BLaER1 treated with 17β-estradiol and CSF1 and Interleukin-3, amounts not matched to agents 10 nM and 100 nM (cell line): Measurements from ENCODE around the gene WDFY2.
"Not testable (repeated sequence)": the region's sequence is repeated elsewhere in the genome, so short reads cannot be mapped to it uniquely, and the experiment has no call there.

Experiments
- H3K27ac ChIP-seq, 11 experiments: shearing (Covaris generic); formaldehyde crosslinking; 2 replicates each; pipeline ENCODE4 v1.8.1; 2022
- H3K27me3 ChIP-seq, 11 experiments: shearing (Covaris generic); formaldehyde crosslinking; 2 replicates each; pipeline ENCODE4 v1.8.1; 2022
- H3K36me3 ChIP-seq, 11 experiments: shearing (Covaris generic); formaldehyde crosslinking; 2 replicates each; pipeline ENCODE4 v1.8.1; 2022
- H3K4me1 ChIP-seq, 10 experiments: shearing (Covaris generic); formaldehyde crosslinking; 2 replicates each; pipeline ENCODE4 v1.8.1; 2022
- H3K4me2 ChIP-seq, 11 experiments: shearing (Covaris generic); formaldehyde crosslinking; 2 replicates each; pipeline ENCODE4 v1.8.1; 2022
- H3K4me3 ChIP-seq, 10 experiments: shearing (Covaris generic); formaldehyde crosslinking; 2 replicates each; pipeline ENCODE4 v1.8.1; 2022
- H3K9ac ChIP-seq, 11 experiments: shearing (Covaris generic); formaldehyde crosslinking; 2 replicates each; pipeline ENCODE4 v1.8.1; 2022
- H3K9me3 ChIP-seq, 11 experiments: shearing (Covaris generic); formaldehyde crosslinking; replicated peaks in 1 of 11; 2 replicates each; pipeline ENCODE4 v1.8.1; 2022
- H4K20me1 ChIP-seq, 11 experiments: shearing (Covaris generic); formaldehyde crosslinking; 2 replicates each; pipeline ENCODE4 v1.8.1; 2022
- Cebpa-rat ChIP-seq, 11 experiments: shearing (Covaris generic); IDR thresholded peaks; 2 replicates each; pipeline ENCODE4 v1.8.1; 2022

WDFY2 gene

GRCh38 chr13:51645154-51645650 is 60.9 kb downstream of the WDFY2 start:
- H3K27me3 ChIP-seq, result no peaks in the 10 kb centered on the region
- peaks cover 0 to 12% (median 3%) of the 10 kb centered on the region in 11 experiments; a peak in 3 of 22 replicates for H3K9me3 ChIP-seq
- H3K27ac ChIP-seq, result peak overlapping the region; percentile 75 to 96 (median 90)
- H3K4me2 ChIP-seq, result peak overlapping the region; percentile 69 to 90 (median 76)
- peaks cover 0 to 8% (median 0%) of the 10 kb centered on the region in 11 experiments; a peak in 3 of 22 replicates for H3K36me3 ChIP-seq
- H3K4me1 ChIP-seq, result peaks cover 32 to 59% (median 51%) of the 10 kb centered on the region in 10 experiments
- peak overlapping the region; percentile 70 to 77 (median 74); a peak in 21 of 22 replicates for H3K9ac ChIP-seq
- peak overlapping the region in 5 of 10 experiments; percentile 20 to 38 (median 25); a peak in 9 of 20 replicates for H3K4me3 ChIP-seq
- peak; percentile 51 to 98 (median 94); a peak in 19 of 22 replicates for TF ChIP-seq Cebpa-rat (IDR thresholded peaks at IDR 0.05)
- peaks cover 0 to 46% (median 0%) of the 10 kb centered on the region in 11 experiments; a peak in 3 of 22 replicates for H4K20me1 ChIP-seq

DNA sequence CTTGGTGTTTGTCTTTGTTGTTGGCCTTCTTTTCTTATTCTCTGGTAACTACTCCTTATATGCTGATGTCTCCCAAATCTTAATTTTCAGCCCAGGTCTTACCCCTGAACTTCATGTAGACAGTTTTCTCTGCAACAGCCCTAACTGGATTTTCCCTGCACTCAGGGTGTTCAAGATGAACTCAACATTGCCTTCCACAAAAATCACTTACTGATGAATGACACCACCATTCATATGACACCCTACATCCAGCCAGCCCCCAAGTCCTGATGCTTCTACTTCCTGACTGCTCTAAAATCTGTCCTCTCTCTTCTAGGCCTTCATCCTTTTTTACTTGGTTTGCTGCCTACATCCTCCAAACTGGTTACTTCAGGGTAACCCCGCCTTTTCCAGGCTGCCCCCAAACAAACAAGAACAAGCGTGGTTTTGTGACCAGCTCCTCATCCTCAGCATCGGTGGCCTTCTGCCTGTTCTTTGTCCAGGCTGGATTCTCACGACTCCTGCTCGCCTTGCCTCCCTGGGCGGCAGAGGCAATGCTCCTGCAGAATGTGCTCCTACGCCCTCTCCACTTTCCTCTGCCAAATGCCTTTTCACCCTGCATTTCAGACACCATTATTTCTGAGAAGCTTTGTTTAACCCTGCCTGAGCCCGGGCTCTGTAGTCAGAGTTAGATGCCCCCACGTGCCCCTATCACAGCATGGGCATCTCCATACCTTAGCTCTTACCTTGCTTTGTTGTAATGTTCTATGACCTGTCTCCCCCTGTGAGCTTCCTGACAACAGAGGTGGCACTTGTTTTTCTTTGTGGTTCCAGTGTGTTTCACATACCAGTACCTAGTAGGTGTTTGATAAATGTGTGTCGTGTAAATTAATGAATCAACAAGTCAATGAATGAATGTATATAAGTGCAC is 61.8 kb downstream of the WDFY2 start:
- peak overlapping the region; percentile 70 to 77 (median 74); a peak in 21 of 22 replicates for H3K9ac ChIP-seq
- H3K9me3 ChIP-seq, result peaks cover 0 to 8% (median 3%) of the 10 kb centered on the region in 11 experiments; a peak in 3 of 22 replicates
- peaks cover 32 to 59% (median 51%) of the 10 kb centered on the region in 10 experiments for H3K4me1 ChIP-seq
- peak overlapping the region in 5 of 10 experiments; percentile 20 to 38 (median 25); a peak in 8 of 20 replicates for H3K4me3 ChIP-seq
- peaks cover 0 to 44% (median 0%) of the 10 kb centered on the region in 11 experiments; a peak in 3 of 22 replicates for H4K20me1 ChIP-seq
- peak overlapping the region; percentile 75 to 96 (median 90); a peak in 21 of 22 replicates for H3K27ac ChIP-seq
- no peak for TF ChIP-seq Cebpa-rat (IDR thresholded peaks at IDR 0.05)
- no peaks in the 10 kb centered on the region for H3K27me3 ChIP-seq
- peak overlapping the region; percentile 69 to 90 (median 76) for H3K4me2 ChIP-seq
- peaks cover 0 to 6% (median 0%) of the 10 kb centered on the region in 11 experiments; a peak in 3 of 22 replicates for H3K36me3 ChIP-seq

GRCh38 chr13:51647067-51647466 is 62.8 kb downstream of the WDFY2 start:
- Histone ChIP-seq H3K36me3 (peaks cover 0 to 4% (median 0%) of the 10 kb centered on the region in 11 experiments; a peak in 1 of 22 replicates), H3K4me2 (peak overlapping the region in 6 of 11 experiments; percentile 71 to 90 (median 80); a peak in 9 of 22 replicates), H3K9me3 (peaks cover 0 to 10% (median 5%) of the 10 kb centered on the region in 11 experiments; a peak in 8 of 22 replicates), H3K27ac (peak overlapping the region in 9 of 11 experiments; percentile 86 to 96 (median 91); a peak in 16 of 22 replicates), H3K9ac (no peak overlapping the region), H3K4me1 (peaks cover 32 to 59% (median 51%) of the 10 kb centered on the region in 10 experiments), H4K20me1 (peaks cover 0 to 44% (median 0%) of the 10 kb centered on the region in 11 experiments; a peak in 3 of 22 replicates), H3K4me3 (no peak overlapping the region), H3K27me3 (no peaks in the 10 kb centered on the region)
- TF ChIP-seq Cebpa-rat (IDR thresholded peaks at IDR 0.05), result no peak

GRCh38 chr13:51652193-51652592 is 67.9 kb downstream of the WDFY2 start:
- H3K9me3 ChIP-seq, result peaks cover 30 to 53% (median 47%) of the 10 kb centered on the region in 11 experiments
- H3K4me1 ChIP-seq, result peaks cover 0 to 10% (median 6%) of the 10 kb centered on the region in 10 experiments; a peak in 11 of 20 replicates
- H3K4me3 ChIP-seq, H3K27me3 ChIP-seq, H3K27ac ChIP-seq, H3K9ac ChIP-seq, H3K4me2 ChIP-seq: not testable (repeated sequence)
- H3K36me3 ChIP-seq, result peaks cover 0 to 16% (median 11%) of the 10 kb centered on the region in 11 experiments; a peak in 17 of 22 replicates
- H4K20me1 ChIP-seq, result peaks cover 0 to 16% (median 0%) of the 10 kb centered on the region in 11 experiments; a peak in 3 of 22 replicates

DNA sequence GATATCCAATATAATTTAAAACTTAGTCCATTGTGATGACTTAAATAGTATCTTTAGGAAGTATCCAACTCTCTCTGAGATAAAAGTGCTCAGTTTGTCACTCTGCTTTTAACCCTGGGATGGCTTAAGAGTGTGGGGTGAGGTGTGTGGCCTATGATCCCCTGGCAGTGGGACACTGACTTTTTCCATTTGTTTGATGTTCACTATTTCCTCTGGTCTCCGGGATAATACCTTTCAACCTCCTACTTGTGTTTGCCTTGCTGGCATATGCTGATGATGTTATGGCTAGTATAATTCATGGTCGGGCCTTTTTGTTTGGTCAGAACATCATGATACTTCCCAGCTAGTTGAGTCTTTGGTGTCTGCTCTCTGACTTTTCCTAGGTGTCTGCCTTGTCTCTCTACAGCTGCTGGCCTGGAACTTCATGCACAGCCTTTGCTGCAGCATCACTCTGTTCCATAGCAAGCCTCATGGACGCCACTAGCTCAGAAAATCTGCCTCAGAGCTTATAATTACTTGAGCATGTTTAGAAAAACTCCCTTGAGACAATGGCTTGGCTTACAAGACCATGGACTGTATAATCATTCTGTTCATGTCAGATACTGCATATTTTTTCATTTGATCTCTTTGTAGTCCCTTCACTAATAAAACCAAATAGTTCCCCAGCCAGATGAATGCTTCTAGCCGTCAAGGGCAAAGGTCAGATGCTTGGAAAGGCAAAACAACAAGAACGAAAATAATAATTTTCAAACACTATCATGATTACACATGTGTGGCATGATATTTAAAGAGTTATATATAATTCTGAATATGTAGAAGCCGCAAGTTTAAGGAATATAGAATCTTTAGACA is 75.2 kb downstream of the WDFY2 start:
- Histone ChIP-seq H3K27ac (no peak overlapping the region), H3K9ac (no peak overlapping the region), H3K9me3 (peaks cover 20 to 41% (median 34%) of the 10 kb centered on the region in 11 experiments), H3K4me2 (no peak overlapping the region), H4K20me1 (peaks cover 0 to 60% (median 0%) of the 10 kb centered on the region in 11 experiments; a peak in 4 of 22 replicates), H3K4me3 (no peak overlapping the region), H3K36me3 (peaks cover 6 to 62% (median 24%) of the 10 kb centered on the region in 11 experiments; a peak in 17 of 22 replicates), H3K4me1 (peaks cover 0 to 14% (median 8%) of the 10 kb centered on the region in 10 experiments; a peak in 15 of 20 replicates), H3K27me3 (no peaks in the 10 kb centered on the region)
- TF ChIP-seq Cebpa-rat (IDR thresholded peaks at IDR 0.05), result no peak

DNA sequence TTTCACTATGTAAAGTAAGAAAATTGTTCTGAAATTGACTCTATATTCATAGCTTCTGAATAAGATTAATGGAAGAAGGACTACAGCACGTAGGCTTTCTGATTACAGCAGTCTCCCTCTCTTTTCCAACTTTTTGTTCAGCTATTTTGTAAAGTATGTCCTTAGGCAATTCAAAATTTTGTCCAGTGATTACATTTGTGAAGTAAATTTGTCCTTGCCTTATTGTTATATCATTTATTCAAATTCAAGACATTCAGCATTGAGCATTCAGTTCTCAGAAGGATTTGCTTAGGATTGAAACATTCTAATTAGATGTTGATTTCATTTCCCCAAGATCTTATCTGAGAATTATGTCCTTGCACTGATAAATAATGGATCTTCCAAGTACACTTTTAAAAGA is 76.6 kb downstream of the WDFY2 start:
- Histone ChIP-seq H3K27ac (no peak overlapping the region), H3K4me3 (no peak overlapping the region), H3K36me3 (peaks cover 6 to 73% (median 20%) of the 10 kb centered on the region in 11 experiments; a peak in 17 of 22 replicates), H3K4me1 (peaks cover 0 to 16% (median 9%) of the 10 kb centered on the region in 10 experiments; a peak in 15 of 20 replicates), H3K9me3 (peaks cover 8 to 28% (median 23%) of the 10 kb centered on the region in 11 experiments; a peak in 20 of 22 replicates), H3K4me2 (no peak overlapping the region), H3K9ac (no peak overlapping the region), H4K20me1 (peaks cover 0 to 62% (median 0%) of the 10 kb centered on the region in 11 experiments; a peak in 5 of 22 replicates), H3K27me3 (no peaks in the 10 kb centered on the region)
- TF ChIP-seq Cebpa-rat (IDR thresholded peaks at IDR 0.05), result no peak

- H4K20me1 ChIP-seq, result peaks cover 0 to 72% (median 0%) of the 10 kb centered on the region in 11 experiments; a peak in 5 of 22 replicates
- H3K9me3 ChIP-seq, result no peaks in the 10 kb centered on the region
- no peaks in the 10 kb centered on the region for H3K27me3 ChIP-seq
- no peak for TF ChIP-seq Cebpa-rat (IDR thresholded peaks at IDR 0.05)
- H3K27ac ChIP-seq, result peak overlapping the region in 3 of 11 experiments; percentile 16 to 50 (median 49); a peak in 4 of 22 replicates
- peak overlapping the region in 8 of 11 experiments; percentile 13 to 73 (median 62); a peak in 16 of 22 replicates for H3K4me2 ChIP-seq
- H3K4me1 ChIP-seq, result peaks cover 0 to 16% (median 9%) of the 10 kb centered on the region in 10 experiments; a peak in 15 of 20 replicates
- peaks cover 6 to 61% (median 20%) of the 10 kb centered on the region in 11 experiments; a peak in 17 of 22 replicates for H3K36me3 ChIP-seq
- H3K9ac ChIP-seq, result no peak overlapping the region
- H3K4me3 ChIP-seq, result no peak overlapping the region
Observed at GRCh38 chr13:51663973-51664957, 80.0 kb downstream of the WDFY2 start.
